GM19328 (cell line): ENCODE measurements around the gene DUSP5.
"Not testable (repeated sequence)": the region's sequence is repeated elsewhere in the genome, so short reads cannot be mapped to it uniquely, and the experiment has no call there.

Experiments used
- ATAC-seq: cut with Tn5 transposase; IDR thresholded peaks from one replicate; pipeline ENCODE4 v1.9.1; 2021; ENCODE audit warnings: mild to moderate bottlenecking, moderate library complexity; ENCODE audit not compliant: unreplicated experiment

The DUSP5 gene

GRCh38 chr10:110514848-110515247 lies 17.1 kb downstream of the DUSP5 start:
- ATAC-seq = no peak

- no peak for ATAC-seq
Measured at GRCh38 chr10:110516815-110517492, 19.2 kb downstream of the DUSP5 start.

GRCh38 chr10:110522365-110522988 lies 24.8 kb downstream of the DUSP5 start:
- ATAC-seq = no peak

GRCh38 chr10:110523736-110524135 lies 26.0 kb downstream of the DUSP5 start:
- no peak for ATAC-seq

GRCh38 chr10:110524179-110524858 lies 26.6 kb downstream of the DUSP5 start:
- no peak for ATAC-seq

- ATAC-seq = no peak
Measured at GRCh38 chr10:110524859-110525232, 27.1 kb downstream of the DUSP5 start.

GRCh38 chr10:110525349-110526260 lies 27.9 kb downstream of the DUSP5 start:
- ATAC-seq = no peak

GRCh38 chr10:110527731-110528171 lies 30.0 kb downstream of the DUSP5 start:
- no peak for ATAC-seq

- peak; percentile 18 for ATAC-seq
Measured at GRCh38 chr10:110528224-110528996, 30.7 kb downstream of the DUSP5 start.

- peak; percentile 76 for ATAC-seq
Measured at GRCh38 chr10:110528997-110529524, 31.4 kb downstream of the DUSP5 start.

GRCh38 chr10:110529596-110530011 lies 31.9 kb downstream of the DUSP5 start:
- ATAC-seq = no peak

GRCh38 chr10:110530131-110530831 lies 32.6 kb downstream of the DUSP5 start:
- ATAC-seq = no peak

GRCh38 chr10:110531687-110532086 lies 34.0 kb downstream of the DUSP5 start:
- no peak for ATAC-seq

GRCh38 chr10:110532628-110533027 lies 34.9 kb downstream of the DUSP5 start:
- ATAC-seq = not testable (repeated sequence)

GRCh38 chr10:110533149-110533548 lies 35.4 kb downstream of the DUSP5 start:
- ATAC-seq = no peak

GRCh38 chr10:110534571-110534970 lies 36.9 kb downstream of the DUSP5 start:
- ATAC-seq = no peak

GRCh38 chr10:110535958-110536891 lies 38.5 kb downstream of the DUSP5 start:
- peak; percentile 73 for ATAC-seq

GRCh38 chr10:110539091-110539490 lies 41.4 kb downstream of the DUSP5 start:
- no peak for ATAC-seq
